Left colon (tissue), 2 donors: ENCODE data around the gene LTBP3. TPM values are rescaled to one million over a fixed set of nuclear protein-coding genes. Genes with fewer than 3 reads are reported as not detected.
"Not testable (repeated sequence)": the region's sequence is repeated elsewhere in the genome, so short reads cannot be mapped to it uniquely, and the experiment has no call there.

ENCODE experiments used
- ATAC-seq: fragments of 200-7000 bp; cut with Tn5 transposase; one replicate; pipeline ENCODE4 v1.9.1; 2020; ENCODE audit warnings: mild to moderate bottlenecking, moderate library complexity
- DNase-seq, 2 donors: peaks; one replicate each; pipeline ENCODE4 v3.0.0-alpha.2; 2020
- intact Hi-C, 2 donors: fragments of 100-400 bp; cut with DNase I in 1 of 2; cut with micrococcal nuclease in 1 of 2; formaldehyde crosslinking; loops; one replicate each; pipeline versions ENCODE4 v1.11.2 to v1.14.0; 2022; cut with DNase I, micrococcal nuclease
- total RNA-seq, 2 donors: library from RNA; stranded (reverse); fragmentation: NEBNext Ultra II Directional; extraction: Animal tissue kit (Norgen Biotek cat#: 25700); gene quantifications; one replicate each; pipeline ENCODE4 v1.2.1, GENCODE V29; 2021
- donor health status: DM: no; HTN: no; CAD: no.
- donor health status: DM: yes; HTN: yes; CAD: no.

LTBP3 gene
- total RNA-seq, 2 donors from 2014 or later, result 24.9 to 42.9 TPM

DNA sequence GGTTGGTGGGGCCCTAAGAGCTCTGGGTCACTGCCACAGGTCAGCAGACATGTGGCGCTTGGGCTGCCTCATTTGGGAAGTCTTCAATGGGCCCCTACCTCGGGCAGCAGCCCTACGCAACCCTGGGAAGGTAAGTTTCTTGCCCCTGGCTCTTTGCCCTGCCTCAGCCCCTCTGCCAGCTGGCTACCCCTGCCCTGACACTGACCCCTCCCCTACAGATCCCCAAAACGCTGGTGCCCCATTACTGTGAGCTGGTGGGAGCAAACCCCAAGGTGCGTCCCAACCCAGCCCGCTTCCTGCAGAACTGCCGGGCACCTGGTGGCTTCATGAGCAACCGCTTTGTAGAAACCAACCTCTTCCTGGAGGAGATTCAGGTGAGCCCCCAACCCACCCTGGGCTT, 31.4 kb downstream of the LTBP3 start:
- ATAC-seq (no peak), DNase-seq (no peak)
- intact Hi-C loops, result no loop called here

DNA sequence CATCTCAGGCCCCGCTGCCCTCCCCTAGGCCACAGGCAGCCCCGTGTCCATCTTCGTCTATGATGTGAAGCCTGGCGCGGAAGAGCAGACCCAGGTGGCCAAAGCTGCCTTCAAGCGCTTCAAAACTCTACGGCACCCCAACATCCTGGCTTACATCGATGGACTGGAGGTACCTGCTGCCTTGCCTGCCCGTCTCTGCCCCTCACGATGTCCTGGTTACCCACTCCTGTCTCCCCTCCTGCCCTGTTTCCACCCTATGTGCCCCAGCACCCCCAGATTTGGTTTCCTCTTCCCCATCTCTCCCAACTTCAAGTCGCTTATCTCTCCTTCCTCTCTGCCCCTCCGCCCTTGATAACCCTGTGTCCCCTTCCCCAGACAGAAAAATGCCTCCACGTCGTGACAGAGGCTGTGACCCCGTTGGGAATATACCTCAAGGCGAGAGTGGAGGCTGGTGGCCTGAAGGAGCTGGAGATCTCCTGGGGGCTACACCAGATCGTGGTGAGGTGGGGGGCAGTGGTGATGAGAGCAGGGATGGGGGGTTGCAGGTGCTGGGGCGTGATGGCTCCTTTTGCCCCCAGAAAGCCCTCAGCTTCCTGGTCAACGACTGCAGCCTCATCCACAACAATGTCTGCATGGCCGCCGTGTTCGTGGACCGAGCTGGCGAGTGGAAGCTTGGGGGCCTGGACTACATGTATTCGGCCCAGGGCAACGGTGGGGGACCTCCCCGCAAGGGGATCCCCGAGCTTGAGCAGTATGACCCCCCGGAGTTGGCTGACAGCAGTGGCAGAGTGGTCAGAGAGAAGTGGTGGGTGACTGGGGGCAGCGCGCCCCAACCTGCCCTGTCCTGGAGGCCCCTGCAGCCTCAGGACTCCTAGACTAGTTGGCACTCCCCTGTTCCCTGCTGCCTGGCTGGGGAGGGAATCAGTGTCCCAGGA, 32.3 kb downstream of the LTBP3 start:
- ATAC-seq, result no peak
- intact Hi-C loops, result no loop called here
- no peak for DNase-seq

DNA sequence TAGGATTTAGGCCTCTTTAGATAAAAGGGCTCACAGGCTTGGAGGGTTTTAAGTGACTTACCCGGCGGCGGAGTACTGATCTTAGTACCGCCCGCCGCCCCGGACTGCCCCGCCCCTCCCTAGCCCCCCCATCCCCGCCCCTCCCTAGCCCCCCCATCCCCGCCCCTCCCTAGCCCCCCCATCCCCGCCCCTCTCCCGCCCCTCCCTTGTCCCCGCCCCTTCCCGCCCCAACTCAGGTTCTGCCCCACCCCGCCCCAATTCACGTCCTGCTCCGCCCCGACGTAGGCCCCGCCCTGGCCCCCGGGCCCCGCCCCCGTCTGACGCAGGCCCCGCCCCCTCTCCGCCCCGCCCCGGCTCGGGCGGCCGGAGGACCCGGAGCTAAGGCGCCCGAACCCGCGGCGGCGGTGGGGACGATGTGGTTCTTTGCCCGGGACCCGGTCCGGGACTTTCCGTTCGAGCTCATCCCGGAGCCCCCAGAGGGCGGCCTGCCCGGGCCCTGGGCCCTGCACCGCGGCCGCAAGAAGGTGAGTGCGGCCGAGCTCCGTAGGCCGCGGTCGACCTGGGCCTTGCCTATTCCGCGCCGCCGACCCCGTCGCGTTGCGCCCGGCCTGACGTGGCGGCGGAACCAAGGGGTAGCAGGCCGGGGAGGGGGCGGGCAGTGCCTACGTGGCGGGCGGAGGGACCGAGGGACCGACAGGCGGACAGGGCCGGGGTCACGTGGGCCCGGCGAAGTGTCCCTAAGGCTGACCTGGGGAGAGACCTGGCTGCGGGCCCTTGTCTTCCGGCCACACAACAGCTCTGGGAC, 33.2 kb downstream of the LTBP3 start, which contains the start of gene SCYL1:
TSS of gene SCYL1 (plus strand) at position 343 of the 805 bp plus-strand sequence. CDS start at position 414, 71 bp downstream.
- ATAC-seq, result peak; percentile 95
- intact Hi-C loops, result no loop called here
- DNase-seq, result peak; percentile 71 to 83

DNA sequence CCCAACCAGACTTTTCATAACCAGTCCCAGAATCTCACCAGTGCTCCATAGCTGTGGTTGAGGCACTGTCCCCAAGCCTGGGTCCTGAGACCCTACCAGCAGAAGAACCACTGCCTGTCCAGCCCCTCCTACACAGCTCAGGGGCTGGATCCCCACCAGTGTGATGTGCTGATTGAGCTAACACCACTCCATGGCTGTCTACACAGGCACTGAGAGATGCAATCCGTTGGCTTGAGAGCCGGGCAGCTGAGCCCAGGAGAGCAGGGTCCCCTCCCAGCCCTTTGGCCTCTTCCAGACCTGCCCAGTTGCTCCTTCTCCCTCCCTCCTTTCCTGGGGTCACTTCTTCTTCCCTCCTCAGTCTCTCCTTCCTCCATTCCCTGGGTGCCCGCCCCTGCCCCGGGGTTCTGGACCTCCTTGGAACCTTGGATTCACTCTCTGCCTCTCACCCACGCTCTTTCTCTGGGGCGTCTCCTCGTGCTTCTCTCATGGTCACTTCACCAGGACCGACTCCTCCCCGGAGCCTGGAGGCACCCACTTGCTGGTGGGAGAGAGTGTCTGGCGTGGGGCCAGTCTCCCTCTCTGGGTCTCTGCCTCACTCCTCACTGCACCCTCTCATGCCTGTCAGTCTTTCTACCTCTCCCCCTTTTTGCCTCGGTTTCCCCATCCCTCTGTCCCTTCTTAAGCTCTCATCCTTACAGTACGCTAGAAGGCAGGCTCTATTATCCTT, 34.0 kb downstream of the LTBP3 start:
- intact Hi-C loops, result no loop called here
- DNase-seq, result peak; percentile 60 to 68
- peak; percentile 19 for ATAC-seq

DNA sequence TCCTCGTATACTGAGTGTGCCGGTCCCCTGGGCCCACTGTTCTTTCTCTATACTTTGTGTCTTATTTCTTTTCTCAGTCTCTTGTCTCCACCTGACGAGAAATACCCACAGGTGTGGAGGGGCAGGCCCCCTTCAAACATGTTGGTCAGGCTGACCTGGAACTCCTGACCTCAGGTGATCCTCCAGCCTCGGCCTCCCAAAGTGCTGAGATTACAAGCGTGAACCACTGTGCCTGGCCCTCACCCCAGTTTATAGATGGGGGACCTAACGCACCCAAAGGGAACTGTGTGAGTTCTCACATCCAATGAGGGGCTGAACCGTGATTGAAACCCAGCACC, 34.6 kb downstream of the LTBP3 start:
- DNase-seq, intact Hi-C loops, ATAC-seq: not testable (repeated sequence)

DNA sequence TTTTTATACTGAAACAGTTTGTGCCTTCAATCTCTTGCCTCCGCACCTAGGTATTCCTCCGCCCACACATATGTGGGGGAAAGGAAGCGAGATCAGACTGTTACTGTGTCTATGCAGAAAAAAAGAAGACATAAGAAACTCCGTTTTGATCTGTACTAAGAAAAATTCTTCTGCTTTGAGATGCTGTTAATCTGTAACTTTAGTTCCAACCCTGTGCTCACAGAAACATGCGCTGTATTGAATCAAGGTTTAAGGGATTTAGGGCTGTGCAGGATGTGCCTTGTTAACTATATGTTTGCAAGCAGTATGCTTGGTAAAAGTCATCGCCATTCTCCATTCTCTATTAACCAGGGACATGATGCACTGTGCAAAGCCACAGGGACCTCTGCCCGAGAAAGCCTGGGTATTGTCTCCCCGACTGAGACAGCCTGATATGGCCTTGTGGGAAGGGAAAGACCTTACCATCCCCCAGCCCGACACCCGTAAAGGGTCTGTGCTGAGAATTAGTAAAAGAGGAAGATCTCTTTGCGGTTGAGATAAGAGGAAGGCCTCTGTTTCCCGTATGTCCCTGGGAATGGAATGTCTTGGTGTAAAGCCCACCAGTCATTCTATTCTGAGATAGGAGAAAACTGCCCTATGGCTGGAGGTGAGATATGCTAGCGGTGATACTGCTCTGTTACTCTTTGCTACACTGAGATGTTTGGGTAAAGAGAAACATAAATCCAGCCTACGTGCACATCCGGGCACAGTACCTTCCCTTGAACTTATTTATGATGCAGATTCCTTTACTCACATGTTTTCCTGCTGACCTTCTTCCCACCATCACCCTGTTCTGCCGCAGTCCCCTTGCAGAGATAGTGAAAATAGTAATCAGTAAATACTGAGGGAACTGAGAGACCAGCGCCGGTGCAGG, 35.2 kb downstream of the LTBP3 start:
- intact Hi-C loops, ATAC-seq, DNase-seq: not testable (repeated sequence)

DNA sequence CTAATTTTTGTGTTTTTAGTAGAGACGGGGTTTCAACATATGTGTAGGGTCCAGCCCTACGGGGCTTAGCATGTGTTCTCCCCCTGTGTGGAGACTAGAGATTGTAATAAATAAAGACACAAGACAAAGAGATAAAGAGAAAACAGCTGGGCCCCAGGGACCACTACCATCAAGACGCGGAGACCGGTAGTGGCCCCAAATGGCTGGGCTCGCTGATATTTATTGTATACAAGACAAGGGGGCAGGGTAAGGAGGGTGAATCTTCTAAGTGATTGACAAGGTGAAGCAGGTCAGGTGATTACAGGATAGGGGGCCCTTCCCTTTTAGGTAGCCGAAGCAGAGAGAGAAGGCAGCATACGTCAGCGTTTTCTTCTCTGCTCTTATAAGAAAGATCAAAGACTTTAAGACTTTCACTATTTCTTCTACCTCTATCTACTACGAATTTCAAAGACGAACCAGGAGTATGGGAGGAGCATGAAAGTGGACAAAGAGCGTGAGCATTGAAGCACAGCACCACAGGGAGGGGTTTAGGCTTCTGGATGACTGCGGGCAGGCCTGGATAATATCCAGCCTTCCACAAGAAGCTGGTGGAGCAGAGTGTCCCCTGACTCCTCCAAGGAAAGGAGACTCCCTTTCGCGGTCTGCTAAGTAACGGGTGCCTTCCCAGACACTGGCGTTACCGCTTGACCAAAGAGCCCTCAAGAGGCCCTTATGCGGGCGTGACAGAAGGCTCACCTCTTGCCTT, 36.2 kb downstream of the LTBP3 start:
- ATAC-seq, intact Hi-C loops, DNase-seq: not testable (repeated sequence)

DNA sequence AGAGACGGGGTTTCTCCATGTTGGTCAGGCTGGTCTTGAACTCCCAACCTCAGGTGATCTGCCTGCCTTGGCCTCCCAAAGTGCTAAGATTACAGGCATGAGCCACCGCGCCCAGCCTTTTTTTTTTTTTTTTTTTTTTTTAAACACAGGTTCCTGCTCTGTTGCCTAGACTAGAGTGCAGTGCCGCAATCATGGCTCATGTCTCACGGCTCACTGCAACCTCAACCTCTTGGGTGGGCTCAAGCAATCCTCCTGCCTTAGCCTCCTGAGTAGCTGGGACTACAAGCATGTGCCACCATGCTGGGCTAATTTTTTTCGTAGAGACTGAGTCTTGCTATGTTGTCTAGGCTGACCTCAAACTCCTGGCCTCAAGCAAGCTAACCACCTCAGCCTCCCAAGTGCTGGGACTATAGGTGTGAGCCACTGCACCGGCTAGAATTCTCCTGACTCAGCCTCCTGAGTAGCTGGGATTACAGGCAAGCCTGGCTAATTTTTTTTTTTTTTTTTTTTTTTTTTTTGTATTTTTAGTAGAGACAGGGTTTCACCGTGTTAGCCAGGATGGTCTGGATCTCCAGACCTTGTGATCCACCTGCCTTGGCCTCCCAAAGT, 39.1 kb downstream of the LTBP3 start:
- ATAC-seq, DNase-seq: not testable (repeated sequence)
- intact Hi-C loops, result loop anchor here (10.0 kb wide), 2 partner anchors 144 to 154 kb away; no protein-coding TSS in a partner anchor

DNA sequence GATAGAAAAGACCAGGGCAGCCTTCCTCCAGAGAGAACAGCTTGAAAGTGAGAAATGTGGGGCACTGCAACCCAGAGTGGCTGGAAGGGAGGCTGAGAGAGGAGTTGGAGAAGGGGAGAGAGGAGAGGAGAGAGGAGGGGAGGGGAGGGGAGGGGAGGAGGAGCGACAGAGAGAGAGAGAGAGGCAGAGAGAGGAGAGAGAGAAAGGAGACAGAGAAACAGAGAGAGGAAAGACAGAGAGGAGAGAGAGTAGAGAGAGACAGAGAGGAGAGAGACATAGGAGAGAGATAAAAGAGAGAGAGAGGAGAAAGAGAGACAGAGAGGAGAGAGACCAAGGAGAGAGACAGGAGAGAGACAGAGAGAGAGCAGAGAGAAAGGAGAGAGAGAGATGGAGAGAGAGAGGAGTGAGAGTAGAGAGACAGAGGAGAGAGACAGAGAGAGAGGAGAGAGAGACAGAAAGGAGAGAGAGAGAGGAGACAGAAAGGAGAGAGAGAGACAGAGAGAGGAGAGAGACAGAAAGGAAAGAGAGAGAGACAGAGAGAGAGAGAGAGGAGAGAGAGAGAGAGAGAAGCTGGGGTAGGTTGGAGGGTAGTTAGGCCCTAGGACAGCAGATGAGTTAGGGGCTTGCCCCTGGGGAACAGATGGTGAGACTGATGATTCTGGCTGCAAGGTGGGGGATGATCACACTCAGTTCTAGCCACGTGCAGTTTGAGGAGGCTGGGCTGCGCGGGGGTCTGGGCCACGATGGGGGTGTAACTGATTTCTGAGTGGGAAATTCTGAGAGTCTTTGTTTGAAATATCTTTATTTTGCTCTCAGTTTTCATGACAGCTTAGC, 41.8 kb downstream of the LTBP3 start:
- ATAC-seq (no peak), DNase-seq (no peak)
- intact Hi-C loops, result loop anchor here (10.0 kb wide), 2 partner anchors 142 to 152 kb away; no protein-coding TSS in a partner anchor

DNA sequence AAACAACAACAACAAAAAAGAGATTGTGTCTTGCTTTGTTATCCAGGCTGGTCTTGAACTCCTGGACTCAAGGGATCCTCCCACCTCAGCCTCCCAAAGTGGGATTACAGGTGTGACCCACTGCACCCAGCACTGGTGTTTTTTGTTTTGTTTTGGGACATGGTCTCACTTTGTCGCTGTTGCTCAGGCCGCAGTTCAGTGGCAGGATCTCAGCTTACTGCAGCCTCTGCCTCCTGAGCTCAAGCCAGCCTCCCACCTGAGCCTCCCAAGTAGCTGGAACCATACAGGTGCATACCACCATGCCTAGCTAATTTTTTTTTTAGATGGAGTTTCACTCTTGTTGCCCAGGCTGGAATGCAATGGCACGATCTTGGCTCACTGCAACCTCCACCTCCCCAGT, 45.8 kb downstream of the LTBP3 start:
- DNase-seq, ATAC-seq: not testable (repeated sequence)

DNA sequence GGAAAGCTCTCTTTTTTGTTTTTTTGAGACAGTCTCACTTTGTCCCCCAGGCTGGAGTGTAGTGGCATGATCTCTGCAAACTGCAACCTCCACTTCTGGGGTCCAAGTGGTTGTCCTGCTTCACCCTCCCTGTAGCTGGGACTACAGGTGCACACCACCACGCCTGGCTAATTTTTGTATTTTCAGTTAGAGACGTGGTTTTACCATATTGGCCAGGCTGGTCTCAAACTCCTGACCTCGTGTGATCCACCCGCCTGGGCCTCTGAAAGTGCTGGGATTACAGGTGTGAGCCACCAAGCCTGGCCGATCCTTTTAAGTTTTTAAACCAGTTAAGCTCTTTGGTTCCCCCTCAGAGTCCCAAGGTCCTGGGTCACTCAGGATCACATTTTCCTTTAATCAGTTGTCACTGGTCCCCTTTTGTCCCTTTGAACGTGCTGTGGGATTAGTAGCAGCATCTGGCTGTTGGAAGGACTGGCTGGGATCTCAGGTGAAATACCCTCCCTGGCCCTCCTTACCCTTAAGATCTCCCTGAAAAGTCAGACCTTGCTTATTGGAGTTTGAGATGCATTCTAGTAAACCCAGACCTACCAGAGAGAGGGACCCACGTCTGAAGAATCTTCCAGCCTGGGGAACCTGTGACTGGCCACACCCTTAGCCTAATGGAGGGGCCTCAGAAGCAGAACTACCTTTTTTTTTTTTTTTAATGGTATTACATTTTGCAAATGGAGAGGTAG, 51.2 kb downstream of the LTBP3 start:
- intact Hi-C loops, result loop anchor here in 1 of 2 donors (5.0 kb wide), 1 partner anchor 35 kb away; no protein-coding TSS in a partner anchor
- peak; percentile 55 for DNase-seq
- peak; percentile 20 for ATAC-seq

More for the DNA sequence above, 45.8 kb downstream of the LTBP3 start:
- intact Hi-C loops, result loop anchor here (5.0 to 10.0 kb wide), 3 partner anchors 95 to 148 kb away; no protein-coding TSS in a partner anchor

DNA sequence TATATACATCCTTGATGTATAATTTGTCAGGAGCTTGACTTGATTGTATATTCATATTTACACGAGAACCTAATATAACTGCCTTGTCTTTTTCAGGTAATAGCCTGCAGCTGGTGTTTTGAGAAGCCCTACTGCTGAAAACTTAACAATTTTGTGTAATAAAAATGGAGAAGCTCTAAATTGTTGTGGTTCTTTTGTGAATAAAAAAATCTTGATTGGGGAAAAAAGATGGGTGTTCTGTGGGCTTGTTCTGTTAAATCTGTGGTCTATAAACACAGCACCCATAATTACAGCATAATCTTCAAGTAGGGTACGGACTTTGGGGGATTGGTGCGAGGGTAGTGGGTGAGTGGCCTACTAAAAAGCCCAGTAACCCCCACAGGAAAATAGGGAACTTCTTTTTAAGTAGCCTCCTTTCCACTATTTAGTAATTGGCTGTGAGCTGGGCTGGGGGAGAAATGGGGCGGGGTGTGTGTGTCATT, 51.8 kb downstream of the LTBP3 start:
- intact Hi-C loops, result loop anchor here in 1 of 2 donors (5.0 kb wide), 1 partner anchor 34 kb away; no protein-coding TSS in a partner anchor
- DNase-seq, result no peak
- ATAC-seq, result no peak

DNA sequence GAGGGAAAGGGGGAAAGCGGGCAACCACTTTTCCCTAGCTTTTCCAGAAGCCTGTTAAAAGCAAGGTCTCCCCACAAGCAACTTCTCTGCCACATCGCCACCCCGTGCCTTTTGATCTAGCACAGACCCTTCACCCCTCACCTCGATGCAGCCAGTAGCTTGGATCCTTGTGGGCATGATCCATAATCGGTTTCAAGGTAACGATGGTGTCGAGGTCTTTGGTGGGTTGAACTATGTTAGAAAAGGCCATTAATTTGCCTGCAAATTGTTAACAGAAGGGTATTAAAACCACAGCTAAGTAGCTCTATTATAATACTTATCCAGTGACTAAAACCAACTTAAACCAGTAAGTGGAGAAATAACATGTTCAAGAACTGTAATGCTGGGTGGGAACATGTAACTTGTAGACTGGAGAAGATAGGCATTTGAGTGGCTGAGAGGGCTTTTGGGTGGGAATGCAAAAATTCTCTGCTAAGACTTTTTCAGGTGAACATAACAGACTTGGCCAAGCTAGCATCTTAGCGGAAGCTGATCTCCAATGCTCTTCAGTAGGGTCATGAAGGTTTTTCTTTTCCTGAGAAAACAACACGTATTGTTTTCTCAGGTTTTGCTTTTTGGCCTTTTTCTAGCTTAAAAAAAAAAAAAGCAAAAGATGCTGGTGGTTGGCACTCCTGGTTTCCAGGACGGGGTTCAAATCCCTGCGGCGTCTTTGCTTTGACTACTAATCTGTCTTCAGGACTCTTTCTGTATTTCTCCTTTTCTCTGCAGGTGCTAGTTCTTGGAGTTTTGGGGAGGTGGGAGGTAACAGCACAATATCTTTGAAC, 52.5 kb downstream of the LTBP3 start:
- intact Hi-C loops, result loop anchor here in 1 of 2 donors (5.0 kb wide), 1 partner anchor 33 kb away; no protein-coding TSS in a partner anchor
- DNase-seq (peak in 1 of 2 donors; percentile 41), ATAC-seq (no peak)
